HG03066 (cell line): ENCODE measurements around the gene EIF2AK2.

Experiments
- ATAC-seq: cut with Tn5 transposase; IDR thresholded peaks from one replicate; pipeline ENCODE4 v1.9.1; 2021; ENCODE audit warnings: low read depth; ENCODE audit not compliant: unreplicated experiment

EIF2AK2 gene

DNA sequence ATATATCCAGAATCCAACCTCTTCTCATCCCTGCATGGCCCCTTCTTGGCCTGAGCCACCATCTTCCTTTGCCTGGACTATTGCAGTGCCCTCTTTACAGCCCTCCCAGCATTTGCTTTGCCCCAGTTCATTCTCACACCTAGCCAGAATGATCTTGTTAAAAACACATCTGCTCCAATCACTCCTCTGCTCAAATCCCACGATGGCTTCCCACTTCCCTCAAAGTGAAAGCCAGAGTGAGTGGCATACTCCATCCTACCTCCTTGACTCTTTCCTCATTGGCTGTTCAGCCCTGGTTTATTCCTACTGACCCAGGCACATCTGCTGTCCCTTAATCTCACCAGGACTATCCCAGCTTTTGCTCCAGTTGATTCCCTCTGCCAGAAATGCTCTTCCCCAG lies 17.0 kb upstream of the EIF2AK2 start:
- ATAC-seq: no peak

DNA sequence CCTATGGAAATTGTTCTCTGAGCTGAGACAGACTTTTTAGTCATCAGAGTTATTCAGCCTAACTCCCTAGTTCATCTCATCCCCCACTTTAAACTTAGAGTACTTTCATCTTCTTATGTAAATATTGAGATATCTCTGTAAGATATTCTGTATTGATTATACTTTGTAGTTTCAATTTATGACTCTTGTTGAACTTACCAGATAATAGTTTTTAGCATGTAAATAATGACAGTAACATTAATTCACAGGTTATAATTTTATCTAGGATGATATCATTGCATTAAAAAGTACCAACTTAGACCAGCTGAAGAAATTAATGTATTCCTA lies 14.8 kb upstream of the EIF2AK2 start:
- no peak for ATAC-seq

DNA sequence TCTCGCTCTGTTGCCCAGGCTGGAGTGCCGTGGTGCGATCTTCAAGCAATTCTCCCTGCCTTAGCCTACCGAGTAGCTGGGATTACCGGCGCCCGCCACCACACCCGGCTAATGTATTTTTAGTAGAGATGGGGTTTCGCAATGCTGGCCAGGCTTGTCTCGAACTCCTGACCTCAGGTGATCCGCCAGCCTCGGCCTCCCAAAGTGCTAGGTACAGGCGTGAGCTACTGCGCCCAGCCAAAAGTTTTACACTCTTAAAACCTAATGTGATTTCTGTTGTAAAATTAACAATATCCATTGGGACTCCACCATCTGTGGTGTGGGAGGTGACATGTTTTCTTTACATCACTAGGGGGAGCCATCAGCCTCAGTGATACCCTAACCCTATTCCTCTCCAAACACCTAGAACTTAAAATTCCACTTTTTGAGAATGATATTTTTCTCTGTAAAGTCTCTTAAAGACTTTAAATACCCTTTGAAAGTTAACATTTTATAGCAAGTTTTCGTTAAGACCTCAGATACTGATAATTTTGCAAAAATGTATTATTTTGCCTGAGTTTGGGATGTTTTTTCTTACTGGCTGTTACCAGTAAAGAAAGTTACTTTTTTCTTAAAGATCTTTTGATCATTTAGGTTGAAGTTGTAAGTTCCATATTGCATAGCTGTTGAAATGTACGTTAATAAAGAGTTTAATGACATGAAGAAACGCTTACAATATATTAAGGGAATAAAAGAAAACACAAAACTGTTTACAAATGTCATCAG lies 11.6 kb upstream of the EIF2AK2 start:
- ATAC-seq: no peak

DNA sequence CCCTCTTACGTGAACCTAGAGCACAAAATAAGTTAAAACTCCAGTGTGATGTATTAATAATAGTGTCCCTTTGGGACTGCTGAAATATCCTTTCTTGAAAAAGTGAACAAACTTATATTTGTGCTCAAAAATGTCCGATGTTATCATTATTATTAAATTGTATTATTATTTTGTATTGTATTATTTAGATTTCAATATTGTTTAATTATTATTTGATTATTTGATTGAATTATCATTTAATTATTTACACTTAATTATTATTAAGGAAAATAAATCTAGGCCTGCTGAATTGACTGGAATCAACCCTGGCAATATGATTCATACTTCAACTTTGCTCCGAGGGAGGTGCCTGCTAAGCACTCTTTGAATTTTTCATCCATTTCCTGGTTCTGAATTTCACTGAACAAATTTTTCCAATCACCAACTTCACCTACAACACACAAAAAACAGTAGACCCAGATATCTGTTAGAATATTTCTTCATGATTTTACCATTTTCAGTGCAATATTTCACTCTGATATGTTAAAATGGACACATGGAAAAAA lies 10.9 kb upstream of the EIF2AK2 start:
- ATAC-seq: no peak

DNA sequence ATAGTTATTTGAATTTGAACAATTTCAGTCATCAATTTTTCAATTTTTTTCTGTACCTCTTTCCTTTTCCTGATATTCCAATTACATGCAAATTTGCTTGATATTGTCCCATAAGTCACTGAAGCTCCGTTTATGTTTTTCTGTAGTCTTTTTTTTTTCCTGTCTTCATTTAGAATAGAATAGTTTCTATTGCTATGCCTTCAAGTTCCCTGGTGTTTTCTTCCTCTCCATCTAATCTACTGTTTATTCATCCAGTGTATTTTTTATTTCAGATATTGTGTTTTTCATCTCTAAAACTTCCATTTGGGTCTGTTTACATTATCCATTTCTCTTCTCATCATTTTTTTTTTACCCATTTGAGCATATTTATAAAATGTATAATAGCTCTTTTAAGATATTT lies 8.0 kb upstream of the EIF2AK2 start:
- ATAC-seq: no peak

DNA sequence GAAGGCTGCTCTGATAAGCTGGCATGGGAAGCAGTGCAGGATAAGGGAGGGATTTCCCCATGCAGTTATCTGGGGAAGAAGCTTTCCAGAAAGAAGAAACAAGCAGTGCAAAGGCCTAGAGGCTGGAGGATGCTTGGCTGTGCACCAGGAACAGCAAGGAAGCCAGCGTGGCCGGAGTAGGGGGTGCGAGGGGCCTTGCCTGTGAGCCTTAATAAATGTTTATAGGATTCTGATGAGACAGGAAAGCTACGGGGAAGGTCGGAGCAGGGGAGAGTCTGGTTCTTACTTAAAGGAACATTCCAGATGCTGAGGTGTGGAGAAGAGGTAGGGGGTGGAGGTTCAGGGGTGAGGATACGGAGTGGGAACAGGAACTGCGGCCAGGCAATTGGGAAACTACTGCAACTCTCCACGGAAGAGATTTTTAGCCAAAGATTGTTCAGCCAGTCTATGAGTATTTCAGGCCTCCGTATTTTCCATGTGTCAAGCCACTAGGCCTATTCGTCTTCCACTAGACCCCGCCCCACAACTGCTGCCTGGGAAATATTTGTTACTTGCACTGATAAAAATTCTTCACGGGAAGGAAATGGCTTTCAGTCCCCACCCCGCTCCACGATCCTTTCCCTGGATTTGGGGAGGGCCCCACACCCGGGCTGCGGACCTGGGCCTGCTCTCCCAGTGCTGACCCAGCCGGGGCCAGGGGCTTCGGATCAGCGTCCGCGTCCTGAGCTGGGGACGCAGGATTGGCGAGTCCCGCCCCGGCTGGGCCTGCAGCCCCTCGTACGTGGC lies 516 bp downstream of the EIF2AK2 start:
- peak; percentile 20 for ATAC-seq

DNA sequence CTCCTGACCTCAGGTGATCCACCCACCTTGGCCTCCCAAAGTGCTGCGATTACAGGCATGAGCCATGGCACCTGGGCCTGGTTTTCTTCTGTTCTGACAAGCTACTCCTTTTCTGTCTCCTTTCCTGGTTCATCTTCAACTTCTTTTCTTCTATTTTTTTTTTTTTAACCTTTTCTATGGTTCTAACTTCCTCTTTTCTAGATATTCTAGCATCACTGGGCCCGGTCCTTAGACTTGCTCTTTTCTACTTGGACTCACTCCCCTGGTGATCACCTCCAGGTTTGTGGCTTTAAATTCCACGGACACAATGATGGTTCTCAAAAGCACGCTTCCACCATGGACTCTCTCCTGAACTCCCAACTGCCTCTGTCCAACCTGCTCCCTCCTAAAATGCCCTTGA lies 2.0 kb downstream of the EIF2AK2 start:
- ATAC-seq: no peak

DNA sequence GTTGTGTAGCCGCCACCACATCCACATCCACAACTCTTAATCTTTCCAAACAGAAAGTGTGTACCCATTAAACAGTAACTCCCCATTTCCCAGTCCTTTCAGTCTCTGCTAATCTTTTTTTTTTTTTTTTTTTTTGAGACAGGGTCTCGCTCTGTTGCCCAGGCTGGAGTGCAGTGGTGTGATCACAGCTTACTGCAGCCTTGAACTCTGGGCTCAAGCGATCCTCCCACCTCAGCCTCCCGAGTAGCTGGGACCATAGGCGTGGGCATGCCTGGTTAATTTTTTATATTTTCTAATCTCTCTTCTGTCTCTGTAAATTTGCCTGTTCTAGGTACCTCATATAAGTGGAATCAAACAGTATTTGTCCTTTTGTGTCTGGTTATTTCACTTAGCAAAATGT lies 3.6 kb downstream of the EIF2AK2 start:
- ATAC-seq: no peak

DNA sequence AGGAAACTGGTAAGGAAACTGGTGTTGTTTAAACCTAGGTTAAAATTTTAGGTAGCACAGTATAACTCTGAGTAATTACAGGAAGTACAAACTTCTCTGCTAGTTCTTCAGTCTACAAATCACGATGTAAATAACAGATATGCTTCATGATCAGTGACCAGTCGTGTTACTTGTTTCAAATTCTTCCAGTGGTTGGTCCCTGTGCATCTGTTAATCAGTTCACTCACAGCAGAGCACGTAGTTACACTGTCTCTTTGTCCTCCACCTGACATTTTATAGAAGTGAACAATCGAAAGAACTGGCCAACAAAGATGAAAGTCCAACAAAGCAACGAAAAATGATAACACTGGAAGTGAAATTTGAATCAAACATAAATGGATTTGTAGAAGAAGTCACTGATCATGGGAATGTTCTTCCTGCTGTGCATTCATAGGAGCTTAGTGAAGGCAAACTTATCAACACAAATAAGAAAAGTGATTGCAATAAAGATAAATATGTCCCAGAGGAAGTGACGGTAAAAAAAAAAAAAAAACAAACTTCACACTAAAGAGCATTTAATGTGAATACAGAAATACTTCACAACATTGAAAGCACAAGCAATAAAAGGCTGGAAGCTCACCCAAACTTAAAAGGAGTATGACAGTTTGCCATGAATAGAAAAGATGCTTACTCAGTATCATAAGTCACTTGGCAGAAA lies 7.0 kb downstream of the EIF2AK2 start:
- ATAC-seq: no peak

DNA sequence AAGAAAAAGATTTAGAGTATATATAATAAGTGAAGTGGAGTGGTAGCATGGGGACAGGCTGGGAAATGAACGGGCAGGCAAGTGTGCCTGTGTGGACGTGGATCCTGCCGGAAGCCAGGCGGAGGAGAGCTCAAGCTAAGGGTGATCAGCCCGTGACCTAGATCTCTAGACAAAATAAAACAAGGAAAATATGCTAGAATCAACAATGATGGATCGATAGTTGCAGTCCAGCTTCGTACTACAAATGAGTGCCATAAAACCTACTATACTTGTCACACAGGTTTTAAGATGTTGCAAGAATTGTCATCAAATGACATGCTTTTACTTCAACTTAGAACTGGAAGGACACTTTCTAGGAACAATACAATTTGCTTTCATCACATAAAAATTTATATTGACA lies 8.5 kb downstream of the EIF2AK2 start:
- ATAC-seq: no peak

DNA sequence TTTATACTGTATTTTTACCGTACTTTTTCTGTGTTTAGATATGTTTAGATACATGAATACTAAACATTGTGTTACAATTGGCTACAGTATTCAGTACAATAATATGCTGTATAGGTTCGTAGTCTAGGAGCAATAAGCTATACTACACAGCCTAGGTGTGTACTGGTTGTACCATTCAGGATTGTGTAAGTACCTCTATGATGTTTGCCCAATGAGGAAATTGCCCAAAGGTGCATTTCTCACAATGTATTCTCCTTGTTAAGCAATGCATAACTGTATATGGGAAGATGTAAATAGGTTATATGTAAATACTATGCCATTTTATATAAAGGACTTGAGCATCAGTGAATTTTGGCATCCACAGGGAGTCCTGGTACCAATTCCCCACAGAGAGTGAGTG lies 10.7 kb downstream of the EIF2AK2 start:
- no peak for ATAC-seq

DNA sequence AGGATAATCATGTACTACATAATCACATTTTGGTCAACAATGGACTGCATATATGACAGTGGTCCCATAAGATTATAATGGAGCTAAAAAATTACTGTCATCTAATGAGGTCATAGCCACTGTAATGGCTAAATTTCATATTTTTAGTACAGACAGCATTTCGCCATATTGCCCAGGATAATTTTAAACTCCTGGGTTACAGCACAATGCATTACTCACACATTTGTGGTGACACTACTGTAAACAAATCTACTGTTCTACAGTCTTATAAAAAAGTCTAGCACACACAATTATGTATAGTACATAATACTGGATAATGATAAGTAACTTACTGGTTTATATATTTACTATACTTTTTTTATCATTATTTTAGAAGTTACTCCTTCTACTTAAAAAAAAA lies 12.8 kb downstream of the EIF2AK2 start:
- ATAC-seq: no peak

DNA sequence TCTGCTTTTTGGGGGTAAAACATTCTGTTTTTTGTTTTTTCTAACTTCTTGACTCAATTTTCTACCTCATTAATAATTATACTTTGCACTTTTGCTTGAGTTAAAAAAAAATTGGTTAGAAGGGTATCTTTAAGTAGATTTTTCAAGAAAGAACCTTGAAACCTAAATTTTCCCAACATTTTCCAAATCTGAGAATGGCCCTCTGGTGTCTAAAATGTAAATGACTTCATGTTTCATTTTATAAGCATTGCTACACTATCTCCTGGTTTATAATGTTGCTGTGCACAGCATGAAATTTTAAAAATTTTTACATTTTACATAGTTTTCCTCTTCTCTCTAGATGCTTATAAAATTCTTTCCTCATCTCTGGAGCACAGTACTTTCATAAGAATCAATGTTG lies 14.2 kb downstream of the EIF2AK2 start:
- no peak for ATAC-seq

DNA sequence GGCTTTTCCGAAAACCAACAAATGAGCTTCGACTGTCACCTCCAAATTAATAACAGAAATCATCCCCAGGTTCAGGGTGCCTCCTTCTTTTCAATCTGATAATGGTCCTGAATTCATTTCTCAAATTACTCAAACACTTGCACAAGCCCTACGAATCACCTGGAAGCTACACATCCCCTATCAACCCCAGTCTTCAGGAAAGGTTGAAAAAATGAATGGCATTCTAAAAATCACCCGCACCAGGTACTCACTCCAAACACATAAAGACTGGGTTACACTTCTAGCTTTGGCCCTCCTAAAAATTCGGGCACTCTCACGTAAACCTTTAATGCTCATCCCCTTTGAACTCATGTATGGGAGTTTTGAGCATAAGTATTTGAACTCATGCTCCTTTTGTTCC lies 23.9 kb downstream of the EIF2AK2 start:
- ATAC-seq: no peak

DNA sequence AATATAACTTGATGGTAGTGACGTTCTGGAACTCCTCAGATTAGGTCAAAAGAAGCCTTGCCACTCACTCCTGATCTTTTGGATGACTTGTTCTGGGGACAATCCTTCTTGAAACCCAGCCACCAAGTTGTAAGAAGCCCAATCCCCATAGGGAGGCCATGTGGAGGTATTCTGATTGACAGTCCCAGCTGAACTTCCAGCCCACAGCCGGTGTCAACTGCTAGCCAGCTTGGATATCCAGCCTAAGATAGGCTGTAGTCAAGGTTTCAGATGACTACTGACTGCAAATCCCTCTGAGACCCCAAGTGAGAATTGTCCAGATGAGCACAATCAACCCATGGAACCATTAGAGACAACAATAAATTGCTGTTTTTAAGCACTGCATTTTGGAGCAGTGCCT lies 31.4 kb downstream of the EIF2AK2 start:
- ATAC-seq: no peak

DNA sequence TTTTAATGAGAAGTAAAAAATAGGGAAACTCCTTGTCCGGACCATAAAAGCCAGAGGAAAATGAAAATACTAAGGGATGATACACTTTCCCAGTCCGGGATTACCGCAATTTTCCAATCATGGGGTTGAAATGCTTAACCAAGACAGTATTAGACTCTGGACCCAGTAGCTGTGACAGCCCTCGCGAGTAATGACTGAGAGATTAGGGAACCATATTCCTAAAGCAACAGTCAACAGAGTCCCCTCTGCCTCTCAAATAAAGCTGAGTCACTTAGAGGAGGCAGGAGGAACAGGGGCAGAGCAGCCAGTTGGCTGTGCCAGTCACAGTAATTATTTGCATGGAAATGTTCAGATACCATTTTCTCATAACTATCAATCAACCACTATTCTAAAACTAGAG lies 37.6 kb downstream of the EIF2AK2 start:
- ATAC-seq: no peak

DNA sequence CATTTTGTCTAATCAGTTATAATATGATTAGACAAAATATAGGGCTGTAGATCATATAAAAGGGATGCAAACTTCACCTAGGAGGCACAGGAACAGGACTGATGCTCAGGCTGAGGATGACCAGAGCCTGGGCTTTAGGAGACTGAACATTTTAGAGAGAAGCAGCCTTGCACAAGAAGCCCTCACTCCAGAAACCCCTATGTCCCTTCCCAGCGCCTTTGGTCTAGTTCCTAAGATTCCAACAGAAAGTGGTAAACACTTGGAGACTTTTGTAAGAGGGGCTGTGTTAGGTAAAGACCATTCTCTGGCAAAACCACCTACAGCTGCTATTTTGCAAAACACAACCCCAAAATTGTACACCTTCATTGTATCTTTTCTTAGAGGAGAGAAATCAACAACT lies 39.2 kb downstream of the EIF2AK2 start:
- ATAC-seq: no peak

DNA sequence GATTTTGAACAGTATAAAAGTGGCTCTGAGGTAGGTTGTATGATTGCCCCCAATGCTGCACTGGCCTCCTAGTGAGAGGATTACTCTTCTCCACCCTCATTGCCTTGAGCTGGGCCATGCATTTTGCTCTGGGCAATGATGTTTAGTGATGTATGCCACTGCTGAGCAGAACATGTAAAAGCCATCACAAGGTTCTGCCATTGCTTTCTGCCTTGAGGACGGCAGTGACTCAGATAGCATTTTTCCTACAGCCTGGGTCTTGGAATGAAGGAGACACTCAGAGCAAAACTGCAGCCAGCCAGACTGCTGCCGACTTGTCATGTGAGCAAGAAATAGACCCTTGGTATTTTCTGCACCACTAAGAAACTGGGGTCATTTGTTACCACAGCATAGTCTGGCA lies 44.8 kb downstream of the EIF2AK2 start:
- no peak for ATAC-seq

DNA sequence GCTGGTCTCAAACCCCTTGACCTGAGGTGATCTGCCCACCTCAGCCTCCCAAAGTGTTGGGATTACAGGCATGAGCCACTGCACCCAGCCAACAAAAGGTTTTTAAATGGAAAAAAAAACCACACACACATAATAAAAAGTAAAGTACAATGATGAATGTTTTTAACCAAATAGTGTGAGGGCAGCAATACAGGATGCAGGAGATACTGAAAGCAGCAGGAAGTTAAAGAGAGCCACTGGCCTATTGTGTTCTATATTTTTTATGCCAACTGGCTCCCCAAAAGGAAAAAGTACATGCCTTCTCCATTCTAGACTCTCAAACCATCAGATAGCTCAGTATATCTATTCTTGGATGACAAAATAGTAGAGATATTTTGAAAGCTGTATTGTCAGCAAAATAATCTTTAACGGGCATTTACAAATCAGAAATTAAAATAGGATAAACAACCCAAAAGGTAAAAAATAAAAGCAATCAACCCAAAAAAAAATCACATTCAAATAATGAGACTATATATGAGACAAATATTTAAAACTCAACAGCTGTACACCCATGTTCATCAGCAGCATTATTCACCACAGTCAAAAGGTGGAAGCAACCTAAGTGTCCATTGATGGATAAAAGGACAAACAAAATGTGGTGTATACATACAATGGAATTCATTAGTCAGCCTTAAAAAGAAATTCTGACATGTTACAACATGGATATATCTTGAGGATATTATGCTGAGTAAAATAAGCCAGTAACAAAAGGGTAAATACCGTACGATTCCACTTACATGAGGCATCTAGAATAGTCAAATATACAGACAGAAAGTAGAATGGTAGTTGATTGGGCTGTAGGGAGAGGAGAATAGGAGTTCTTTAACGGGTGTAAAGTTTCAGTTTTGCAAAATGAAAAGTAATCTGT lies 46.2 kb downstream of the EIF2AK2 start:
- ATAC-seq: no peak

DNA sequence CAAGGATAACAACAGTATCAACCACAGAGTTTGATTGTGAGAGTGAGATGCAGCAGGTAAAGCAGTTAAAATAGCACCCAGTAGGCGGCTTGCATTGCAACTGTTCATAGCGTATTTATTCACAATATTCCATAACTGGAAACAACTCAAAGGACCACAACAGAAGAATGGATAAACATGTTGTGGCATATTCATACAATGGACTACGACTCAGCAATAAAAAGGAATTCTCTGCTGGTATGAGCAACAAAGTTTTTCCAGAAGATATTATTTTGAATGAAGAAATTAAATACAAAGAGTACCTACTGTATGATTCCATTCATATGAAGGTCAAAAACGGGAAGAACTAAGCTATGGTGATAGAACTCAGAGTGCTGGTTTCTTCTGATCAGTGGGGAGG lies 47.3 kb downstream of the EIF2AK2 start:
- ATAC-seq: no peak
